Measurements from ENCODE around the gene SMC4. TPM values are rescaled to one million over a fixed set of nuclear protein-coding genes. Genes with fewer than 3 reads are reported as not detected.

SMC4 gene
- total and polyA plus RNA-seq, 4 donors: 20.4 to 33.0 (median 25.8) TPM

DNA sequence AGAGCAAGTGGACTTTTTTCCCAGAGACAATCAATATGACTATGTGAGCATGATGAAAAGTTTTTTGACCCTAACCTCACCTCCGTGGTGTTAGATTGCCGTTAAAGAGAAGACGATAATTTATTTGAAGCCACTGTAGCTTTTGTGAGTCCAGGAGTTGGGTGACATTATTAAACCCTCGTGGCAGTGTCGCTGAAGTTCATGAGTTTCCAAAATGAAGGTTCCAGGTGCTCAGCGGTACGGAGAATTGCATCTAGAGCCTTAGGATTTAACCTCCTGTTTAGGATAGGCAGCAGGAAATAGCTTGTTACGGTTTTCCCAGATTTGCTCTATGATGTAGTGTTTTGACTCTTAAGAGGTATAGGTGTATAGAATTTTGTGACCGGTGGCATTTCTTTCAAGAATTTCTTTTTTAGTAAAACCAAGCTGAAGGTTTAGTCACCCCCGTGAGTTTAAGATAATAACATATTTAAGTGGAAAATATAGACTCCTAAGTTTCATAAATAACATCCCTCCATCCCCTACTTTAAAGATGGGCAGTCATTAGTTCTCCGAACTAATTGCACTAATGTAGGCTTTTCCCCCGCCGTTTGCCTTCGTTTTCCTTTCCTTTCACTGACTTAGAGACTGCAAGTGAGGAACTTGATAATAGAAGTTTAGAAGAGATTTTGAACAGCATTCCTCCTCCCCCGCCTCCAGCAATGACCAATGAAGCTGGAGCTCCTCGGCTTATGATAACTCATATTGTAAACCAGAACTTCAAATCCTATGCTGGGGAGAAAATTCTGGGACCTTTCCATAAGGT is 2.0 kb downstream of the SMC4 start:
- H3K4me1 ChIP-seq (ENCODE audit: control insufficient read depth in 1 of 2, insufficient read depth in 2 of 2, low read length in 2 of 2): no peaks in the 10 kb centered on the region

DNA sequence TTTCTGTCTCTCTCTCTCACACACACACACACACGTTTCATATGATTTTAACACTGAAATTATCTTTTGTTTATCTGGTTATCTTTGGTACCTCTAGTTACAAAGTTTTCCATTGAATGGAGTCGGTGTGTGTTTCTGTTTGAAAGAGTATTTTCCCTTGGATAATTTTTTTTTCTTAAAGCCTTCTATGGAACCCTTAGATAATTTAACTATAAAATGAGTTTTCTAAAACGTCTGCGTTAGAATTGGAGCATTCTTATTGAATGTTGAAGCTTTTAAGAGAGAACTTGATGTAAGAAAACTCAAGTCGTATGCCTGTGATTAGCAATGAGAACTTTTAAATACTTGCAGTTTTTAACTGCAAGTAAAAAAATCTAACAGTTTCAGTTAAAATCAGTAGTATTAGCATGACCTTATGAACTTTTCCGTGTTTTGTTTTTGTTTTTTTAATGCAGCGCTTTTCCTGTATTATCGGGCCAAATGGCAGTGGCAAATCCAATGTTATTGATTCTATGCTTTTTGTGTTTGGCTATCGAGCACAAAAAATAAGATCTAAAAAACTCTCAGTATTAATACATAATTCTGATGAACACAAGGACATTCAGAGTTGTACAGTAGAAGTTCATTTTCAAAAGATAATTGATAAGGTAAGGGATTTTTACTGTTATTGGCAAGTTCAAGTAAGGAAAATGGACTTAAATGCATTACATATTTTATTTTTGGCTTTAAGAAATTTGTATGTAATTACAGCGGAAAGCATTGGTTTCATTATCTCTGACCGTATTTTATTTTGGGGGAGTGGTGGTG is 3.0 kb downstream of the SMC4 start:
- 6 to 11% methylated on average over 11 of the region's 11 CpGs for WGBS, 2 donors
- intact Hi-C loops (cut with DNase I): no loop called here
- no peaks in the 10 kb centered on the region for H3K27me3 ChIP-seq (ENCODE audit: control insufficient read depth in 1 of 2, insufficient read depth in 2 of 2, low read length in 1 of 2)
- H3K4me1 ChIP-seq (ENCODE audit: control insufficient read depth in 1 of 2, insufficient read depth in 2 of 2, low read length in 2 of 2): no peaks in the 10 kb centered on the region
- ATAC-seq (ENCODE audit: low FRiP score) (no peak), DNase-seq (no peak)
- no peaks in the 10 kb centered on the region for H3K9me3 ChIP-seq (ENCODE audit: control insufficient read depth, low read length)
- no peaks in the 10 kb centered on the region for H3K36me3 ChIP-seq (ENCODE audit: control insufficient read depth in 1 of 2, insufficient read depth in 2 of 2, low read length in 1 of 2)
- peak overlapping the region; percentile 40 to 95 for H3K4me3 ChIP-seq (ENCODE audit: low read length in 2 of 2)
- no peak overlapping the region for H3K27ac ChIP-seq (ENCODE audit: low read depth in 1 of 2, low read length in 2 of 2)

More for the DNA sequence above, 2.0 kb downstream of the SMC4 start:
- H3K9me3 ChIP-seq (ENCODE audit: control insufficient read depth, low read length): no peaks in the 10 kb centered on the region
- peak overlapping the region; percentile 67 to 71 for H3K27ac ChIP-seq (ENCODE audit: low read depth in 1 of 2, low read length in 2 of 2)
- DNase-seq: peak in 1 of 2 donors; percentile 50
- WGBS, 2 donors: 2 to 3% methylated on average over 16 of the region's 16 CpGs
- ATAC-seq (ENCODE audit: low FRiP score): no peak
- no peaks in the 10 kb centered on the region for H3K36me3 ChIP-seq (ENCODE audit: control insufficient read depth in 1 of 2, insufficient read depth in 2 of 2, low read length in 1 of 2)
- intact Hi-C loops (cut with DNase I): no loop called here
- H3K4me3 ChIP-seq (ENCODE audit: low read length in 2 of 2): peak overlapping the region; percentile 88 to 95
- H3K27me3 ChIP-seq (ENCODE audit: control insufficient read depth in 1 of 2, insufficient read depth in 2 of 2, low read length in 1 of 2): no peaks in the 10 kb centered on the region

GRCh38 chr3:160403028-160403545 is 3.6 kb downstream of the SMC4 start:
- no peaks in the 10 kb centered on the region for H3K4me1 ChIP-seq (ENCODE audit: control insufficient read depth in 1 of 2, insufficient read depth in 2 of 2, low read length in 2 of 2)
- no peaks in the 10 kb centered on the region for H3K27me3 ChIP-seq (ENCODE audit: control insufficient read depth in 1 of 2, insufficient read depth in 2 of 2, low read length in 1 of 2)
- 26 to 35% methylated on average over 2 of the region's 2 CpGs for WGBS, 2 donors
- intact Hi-C loops (cut with DNase I): no loop called here
- H3K9me3 ChIP-seq (ENCODE audit: control insufficient read depth, low read length): no peaks in the 10 kb centered on the region
- DNase-seq (no peak), ATAC-seq (ENCODE audit: low FRiP score) (no peak)
- no peaks in the 10 kb centered on the region for H3K36me3 ChIP-seq (ENCODE audit: control insufficient read depth in 1 of 2, insufficient read depth in 2 of 2, low read length in 1 of 2)
- H3K4me3 ChIP-seq (ENCODE audit: low read length in 2 of 2): peak overlapping the region; percentile 9 to 34
- H3K27ac ChIP-seq (ENCODE audit: low read depth in 1 of 2, low read length in 2 of 2): no peak overlapping the region

- no peak for DNase-seq
- WGBS, 2 donors: 26% methylated on average over 7 of the region's 7 CpGs
- intact Hi-C loops (cut with DNase I): no loop called here
- no peaks in the 10 kb centered on the region for H3K27me3 ChIP-seq (ENCODE audit: control insufficient read depth in 1 of 2, insufficient read depth in 2 of 2, low read length in 1 of 2)
- peak overlapping the region; percentile 34 to 64 for H3K4me3 ChIP-seq (ENCODE audit: low read length in 2 of 2)
- H3K4me1 ChIP-seq (ENCODE audit: control insufficient read depth in 1 of 2, insufficient read depth in 2 of 2, low read length in 2 of 2): no peaks in the 10 kb centered on the region
- no peaks in the 10 kb centered on the region for H3K36me3 ChIP-seq (ENCODE audit: control insufficient read depth in 1 of 2, insufficient read depth in 2 of 2, low read length in 1 of 2)
- no peak for ATAC-seq (ENCODE audit: low FRiP score)
- H3K9me3 ChIP-seq (ENCODE audit: control insufficient read depth, low read length): no peaks in the 10 kb centered on the region
- peak overlapping the region in 1 of 2 donors; percentile 79 for H3K27ac ChIP-seq (ENCODE audit: low read depth in 1 of 2, low read length in 2 of 2)
Measured at GRCh38 chr3:160403796-160404470, 4.5 kb downstream of the SMC4 start.

DNA sequence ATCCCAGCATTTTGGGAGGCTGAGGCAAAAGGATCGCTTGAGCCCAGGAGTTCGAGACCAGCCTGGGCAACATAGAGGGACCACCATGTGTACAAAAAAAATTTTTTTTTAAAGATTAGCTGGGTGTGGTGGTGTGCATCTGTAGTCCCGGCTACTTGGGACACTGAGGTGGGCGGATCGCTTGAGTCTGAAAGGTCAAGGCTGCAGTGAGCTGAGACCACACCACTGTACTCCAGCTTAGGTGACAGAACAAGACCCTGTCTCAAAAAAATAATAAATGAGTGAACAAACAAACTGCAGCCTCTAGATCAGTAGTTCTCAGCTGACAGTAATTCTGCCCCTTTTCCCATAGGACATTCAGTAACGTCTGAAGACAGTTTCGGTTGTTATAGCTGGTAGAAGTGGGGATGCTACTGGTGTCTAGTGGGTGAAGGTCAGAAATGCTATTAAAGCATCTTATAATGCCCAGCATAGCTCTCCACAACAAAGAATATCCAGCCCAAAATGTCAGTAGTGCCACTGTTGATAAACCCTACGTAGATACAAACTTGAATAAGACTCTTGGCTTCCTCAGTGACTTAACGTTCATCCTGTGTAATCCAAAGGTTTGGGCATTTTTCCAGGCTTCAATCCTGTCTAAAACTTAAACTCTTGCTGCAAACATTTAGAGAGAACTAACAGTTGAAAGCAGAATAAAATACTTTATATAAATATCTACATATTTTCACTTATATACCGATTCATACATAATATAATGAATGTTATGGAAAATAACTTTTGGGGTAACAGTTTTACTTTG is 10.6 kb downstream of the SMC4 start:
- no peak overlapping the region for H3K4me3 ChIP-seq (ENCODE audit: low read length in 2 of 2)
- H3K27ac ChIP-seq (ENCODE audit: low read depth in 1 of 2, low read length in 2 of 2): no peak overlapping the region
- intact Hi-C loops (cut with DNase I): loop anchor here (5.0 to 10.0 kb wide), 4 partner anchors 245 to 378 kb away; no protein-coding TSS in a partner anchor
- H3K9me3 ChIP-seq (ENCODE audit: control insufficient read depth, low read length): no peaks in the 10 kb centered on the region
- H3K4me1 ChIP-seq (ENCODE audit: control insufficient read depth in 1 of 2, insufficient read depth in 2 of 2, low read length in 2 of 2): no peaks in the 10 kb centered on the region
- H3K36me3 ChIP-seq (ENCODE audit: control insufficient read depth in 1 of 2, insufficient read depth in 2 of 2, low read length in 1 of 2): no peaks in the 10 kb centered on the region
- 68 to 73% methylated on average over 10 of the region's 10 CpGs for WGBS, 2 donors
- no peaks in the 10 kb centered on the region for H3K27me3 ChIP-seq (ENCODE audit: control insufficient read depth in 1 of 2, insufficient read depth in 2 of 2, low read length in 1 of 2)
- DNase-seq (no peak), ATAC-seq (ENCODE audit: low FRiP score) (no peak)

DNA sequence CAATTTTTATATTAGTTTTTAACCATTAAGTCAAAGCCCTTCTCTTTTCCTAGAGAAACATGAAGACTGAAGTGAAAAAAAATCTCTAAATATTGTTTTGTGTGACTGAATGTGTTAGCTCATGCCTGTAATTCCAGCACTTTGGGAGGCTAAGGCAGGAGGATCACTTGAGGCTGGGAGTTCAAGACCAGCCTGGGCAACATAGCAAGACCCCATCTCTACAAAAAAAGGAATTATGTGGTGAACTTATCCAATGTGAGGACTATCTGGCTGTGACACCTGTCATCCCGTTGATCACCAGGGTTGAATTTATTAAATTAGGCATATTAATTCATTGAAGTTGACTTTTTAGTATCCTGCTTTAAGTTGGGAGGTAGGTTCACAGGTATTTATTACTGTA is 13.0 kb downstream of the SMC4 start:
- WGBS, 2 donors: 36 to 84% methylated on average over 1 of the region's 1 CpG
- Histone ChIP-seq H3K27me3 (ENCODE audit: control insufficient read depth in 1 of 2, insufficient read depth in 2 of 2, low read length in 1 of 2) (no peaks in the 10 kb centered on the region), H3K9me3 (ENCODE audit: control insufficient read depth, low read length) (no peaks in the 10 kb centered on the region), H3K27ac (ENCODE audit: low read depth in 1 of 2, low read length in 2 of 2) (no peak overlapping the region), H3K36me3 (ENCODE audit: control insufficient read depth in 1 of 2, insufficient read depth in 2 of 2, low read length in 1 of 2) (no peaks in the 10 kb centered on the region), H3K4me3 (ENCODE audit: low read length in 2 of 2) (no peak overlapping the region), H3K4me1 (ENCODE audit: control insufficient read depth in 1 of 2, insufficient read depth in 2 of 2, low read length in 2 of 2) (no peaks in the 10 kb centered on the region)
- intact Hi-C loops (cut with DNase I): loop anchor here (5.0 to 10.0 kb wide), 4 partner anchors 248 to 380 kb away; no protein-coding TSS in a partner anchor
- DNase-seq: no peak
- ATAC-seq (ENCODE audit: low FRiP score): no peak

GRCh38 chr3:160413613-160414248 is 14.3 kb downstream of the SMC4 start:
- DNase-seq (peak in 1 of 2 donors; percentile 72), ATAC-seq (ENCODE audit: low FRiP score) (peak; percentile 76)
- Histone ChIP-seq H3K4me3 (ENCODE audit: low read length in 2 of 2) (no peak overlapping the region), H3K27ac (ENCODE audit: low read depth in 1 of 2, low read length in 2 of 2) (no peak overlapping the region), H3K9me3 (ENCODE audit: control insufficient read depth, low read length) (no peaks in the 10 kb centered on the region), H3K36me3 (ENCODE audit: control insufficient read depth in 1 of 2, insufficient read depth in 2 of 2, low read length in 1 of 2) (no peaks in the 10 kb centered on the region), H3K27me3 (ENCODE audit: control insufficient read depth in 1 of 2, insufficient read depth in 2 of 2, low read length in 1 of 2) (no peaks in the 10 kb centered on the region), H3K4me1 (ENCODE audit: control insufficient read depth in 1 of 2, insufficient read depth in 2 of 2, low read length in 2 of 2) (no peaks in the 10 kb centered on the region)
- intact Hi-C loops (cut with DNase I): loop anchor here (5.0 to 10.0 kb wide), 4 partner anchors 249 to 381 kb away; no protein-coding TSS in a partner anchor
- WGBS, 2 donors: 36 to 37% methylated on average over 3 of the region's 3 CpGs

All from aorta (tissue), 5 donors.